K562 (cell line): ENCODE data around the gene TMEM131. TPM values are rescaled to one million over a fixed set of nuclear protein-coding genes. Genes with fewer than 3 reads are reported as not detected.

Source experiments
- BACH1 ChIP-seq: fragments of 200-800 bp; sonication (Bioruptor generic); IDR thresholded peaks from 2 replicates; pipeline ENCODE4 v1.6.1; 2016; ENCODE audit warnings: missing genetic modification characterization, missing compliant biosample characterization
- CBX8 ChIP-seq: fragments of 200-600 bp; sonication (generic); IDR thresholded peaks from 2 replicates; pipeline ENCODE4 v1.6.1; 2012; ENCODE audit warnings: borderline replicate concordance, mixed run types, low read depth, mild to moderate bottlenecking, moderate library complexity, mixed read lengths, low read length, control low read depth, inconsistent platforms; ENCODE audit not compliant: poor library complexity, severe bottlenecking; ENCODE audit errors: extremely low read depth
- KDM1A ChIP-seq, 2 experiments: fragments of 450-650 bp; IDR thresholded peaks; 2 replicates each; pipeline ENCODE4 v1.6.1; 2016; ENCODE audit warnings: mild to moderate bottlenecking in 2 of 2
- LEF1 ChIP-seq: fragments of 450-650 bp; IDR thresholded peaks from 2 replicates; pipeline ENCODE4 v1.6.1; 2016; ENCODE audit warnings: mild to moderate bottlenecking
- MIER1 ChIP-seq: fragments of 450-650 bp; IDR thresholded peaks from 2 replicates; pipeline ENCODE4 v1.6.1; 2016; ENCODE audit warnings: antibody characterized with exemption, mild to moderate bottlenecking, low read depth
- RAD51 ChIP-seq: fragments of 450-650 bp; IDR thresholded peaks from 2 replicates; pipeline ENCODE4 v1.7.1; 2016; ENCODE audit warnings: low read depth, mild to moderate bottlenecking, borderline replicate concordance
- TAF9B ChIP-seq: fragments of 450-650 bp; IDR thresholded peaks from 2 replicates; pipeline ENCODE4 v1.6.1; 2018; ENCODE audit warnings: mild to moderate bottlenecking; ENCODE audit not compliant: partially characterized antibody
- TBP ChIP-seq: optimal IDR thresholded peaks from 2 replicates; pipeline ENCODE3; 2011; ENCODE audit warnings: low read depth, low read length, improper control_type of control experiment
- WHSC1 ChIP-seq: IDR thresholded peaks from one replicate; pipeline ENCODE4 v1.6.1; 2012; ENCODE audit warnings: low read length, control low read depth, inconsistent platforms
- ZKSCAN3 ChIP-seq: fragments of 250-450 bp; sonication (Bioruptor Pico); IDR thresholded peaks from 2 replicates; pipeline ENCODE4 v1.4.0; 2020
- ZNF263 ChIP-seq: sonication (generic); formaldehyde crosslinking; IDR thresholded peaks from 2 replicates; pipeline ENCODE4 v1.8.0; 2022; ENCODE audit warnings: mild to moderate bottlenecking, missing genetic modification reagents, borderline replicate concordance
- ZNF280B ChIP-seq: fragments of 250-450 bp; sonication (Bioruptor Pico); IDR thresholded peaks from 2 replicates; pipeline ENCODE4 v1.5.1; 2021; ENCODE audit warnings: mild to moderate bottlenecking
- ZNF740 ChIP-seq, 3 experiments: fragments of 200-800 bp in 1 of 3; sonication (Bioruptor generic) in 1 of 3; sonication (generic) in 1 of 3; formaldehyde crosslinking in 1 of 3; IDR thresholded peaks; 2 replicates each; pipeline versions ENCODE4 v1.6.1 to v1.8.0; 2016 to 2022; ENCODE audit warnings: mild to moderate bottlenecking in 2 of 3, missing compliant biosample characterization in 2 of 3, missing genetic modification characterization in 2 of 3, missing genetic modification reagents in 1 of 3
- polyA plus RNA-seq, 8 experiments: library from polyadenylated mRNA; depleted of rRNA in 4 of 8; stranded (reverse) in 5 of 8; unstranded in 3 of 8; fragments of >200 nt; fragmentation: Nextera tagmentation in 2 of 8; fragmentation: Illumina TruSeq in 1 of 8; extraction: Ambion mirVana in 2 of 8; extraction: Trizol in 1 of 8; gene quantifications; 2 replicates each; pipeline versions ENCODE4 v1.2.1 to v1.2.3, GENCODE V29; 2011 to 2014; ENCODE audit warnings: inconsistent platforms in 1 of 8, missing spikeins in 1 of 8
- total RNA-seq, 7 experiments: library from RNA; depleted of rRNA in 6 of 7; stranded (reverse); fragments of >200 nt in 6 of 7; fragmentation: Illumina TruSeq in 2 of 7; extraction: Trizol in 2 of 7; gene quantifications; 2 replicates each; pipeline versions ENCODE4 v1.2.1 to v1.2.3, GENCODE V29; 2011 to 2021; ENCODE audit warnings: low replicate concordance in 1 of 7
- TF ChIP-seq, protein P1 (sequence below): fragments of 450-650 bp; IDR thresholded peaks from 2 replicates; pipeline ENCODE4 v1.6.1; 2018; ENCODE audit not compliant: partially characterized antibody
- TF ChIP-seq, protein P2 (sequence below), 2 experiments: fragments of 450-650 bp in 1 of 2; sonication (generic) in 1 of 2; formaldehyde crosslinking; conservative IDR thresholded peaks; 2 replicates each; pipeline versions ENCODE4 v1.4.0 to v1.8.1; 2020 to 2022; ENCODE audit warnings: mild to moderate bottlenecking in 1 of 2, missing genetic modification reagents in 1 of 2
- TF ChIP-seq, protein P3 (sequence below), 2 experiments: fragments of 450-650 bp in 1 of 2; IDR thresholded peaks; 2 replicates each; pipeline ENCODE4 v1.6.1; 2011 to 2017; ENCODE audit warnings: low read depth in 2 of 2, antibody characterized with exemption in 1 of 2, borderline replicate concordance in 1 of 2, low read length in 1 of 2, mild to moderate bottlenecking in 1 of 2, mixed read lengths in 1 of 2; ENCODE audit not compliant: control insufficient read depth in 1 of 2

TMEM131 gene
- total and polyA plus RNA-seq, 9 of the 15 experiments (the other 6 are each of a cell fraction or from before 2014, with no cell fraction given) = 2.5 to 21.1 (median 12.4) TPM

GRCh38 chr2:97995026-97995733 is 568 bp downstream of the TMEM131 start (continued):
- TF ChIP-seq CBX8 (no peak), TAF9B (no peak), ZNF263 (no peak), RAD51 (no peak), MIER1 (no peak), LEF1 (no peak), WHSC1 (no peak), TBP (no peak), ZNF740 (CRISPR knock-in tag; IDR thresholded peaks at IDR 0.05) (no peak), ZNF740 (tag; IDR thresholded peaks at IDR 0.05) (no peak), ZNF280B (CRISPR knock-in tag) (no peak), ZKSCAN3 (CRISPR knock-in tag) (no peak), KDM1A (IDR thresholded peaks at IDR 0.05) (no peak), BACH1 (tag) (no peak)
- TF ChIP-seq, protein P1, sequence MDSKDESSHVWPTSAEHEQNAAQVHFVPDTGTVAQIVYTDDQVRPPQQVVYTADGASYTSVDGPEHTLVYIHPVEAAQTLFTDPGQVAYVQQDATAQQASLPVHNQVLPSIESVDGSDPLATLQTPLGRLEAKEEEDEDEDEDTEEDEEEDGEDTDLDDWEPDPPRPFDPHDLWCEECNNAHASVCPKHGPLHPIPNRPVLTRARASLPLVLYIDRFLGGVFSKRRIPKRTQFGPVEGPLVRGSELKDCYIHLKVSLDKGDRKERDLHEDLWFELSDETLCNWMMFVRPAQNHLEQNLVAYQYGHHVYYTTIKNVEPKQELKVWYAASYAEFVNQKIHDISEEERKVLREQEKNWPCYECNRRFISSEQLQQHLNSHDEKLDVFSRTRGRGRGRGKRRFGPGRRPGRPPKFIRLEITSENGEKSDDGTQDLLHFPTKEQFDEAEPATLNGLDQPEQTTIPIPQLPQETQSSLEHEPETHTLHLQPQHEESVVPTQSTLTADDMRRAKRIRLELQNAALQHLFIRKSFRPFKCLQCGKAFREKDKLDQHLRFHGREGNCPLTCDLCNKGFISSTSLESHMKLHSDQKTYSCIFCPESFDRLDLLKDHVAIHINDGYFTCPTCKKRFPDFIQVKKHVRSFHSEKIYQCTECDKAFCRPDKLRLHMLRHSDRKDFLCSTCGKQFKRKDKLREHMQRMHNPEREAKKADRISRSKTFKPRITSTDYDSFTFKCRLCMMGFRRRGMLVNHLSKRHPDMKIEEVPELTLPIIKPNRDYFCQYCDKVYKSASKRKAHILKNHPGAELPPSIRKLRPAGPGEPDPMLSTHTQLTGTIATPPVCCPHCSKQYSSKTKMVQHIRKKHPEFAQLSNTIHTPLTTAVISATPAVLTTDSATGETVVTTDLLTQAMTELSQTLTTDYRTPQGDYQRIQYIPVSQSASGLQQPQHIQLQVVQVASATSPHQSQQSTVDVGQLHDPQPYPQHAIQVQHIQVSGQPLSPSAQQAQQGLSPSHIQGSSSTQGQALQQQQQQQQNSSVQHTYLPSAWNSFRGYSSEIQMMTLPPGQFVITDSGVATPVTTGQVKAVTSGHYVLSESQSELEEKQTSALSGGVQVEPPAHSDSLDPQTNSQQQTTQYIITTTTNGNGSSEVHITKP = no peak
- TF ChIP-seq, protein P2, sequence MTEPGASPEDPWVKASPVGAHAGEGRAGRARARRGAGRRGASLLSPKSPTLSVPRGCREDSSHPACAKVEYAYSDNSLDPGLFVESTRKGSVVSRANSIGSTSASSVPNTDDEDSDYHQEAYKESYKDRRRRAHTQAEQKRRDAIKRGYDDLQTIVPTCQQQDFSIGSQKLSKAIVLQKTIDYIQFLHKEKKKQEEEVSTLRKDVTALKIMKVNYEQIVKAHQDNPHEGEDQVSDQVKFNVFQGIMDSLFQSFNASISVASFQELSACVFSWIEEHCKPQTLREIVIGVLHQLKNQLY (CRISPR knock-in tag; conservative IDR thresholded peaks at IDR 0.05) = no peak
- TF ChIP-seq, protein P3, sequence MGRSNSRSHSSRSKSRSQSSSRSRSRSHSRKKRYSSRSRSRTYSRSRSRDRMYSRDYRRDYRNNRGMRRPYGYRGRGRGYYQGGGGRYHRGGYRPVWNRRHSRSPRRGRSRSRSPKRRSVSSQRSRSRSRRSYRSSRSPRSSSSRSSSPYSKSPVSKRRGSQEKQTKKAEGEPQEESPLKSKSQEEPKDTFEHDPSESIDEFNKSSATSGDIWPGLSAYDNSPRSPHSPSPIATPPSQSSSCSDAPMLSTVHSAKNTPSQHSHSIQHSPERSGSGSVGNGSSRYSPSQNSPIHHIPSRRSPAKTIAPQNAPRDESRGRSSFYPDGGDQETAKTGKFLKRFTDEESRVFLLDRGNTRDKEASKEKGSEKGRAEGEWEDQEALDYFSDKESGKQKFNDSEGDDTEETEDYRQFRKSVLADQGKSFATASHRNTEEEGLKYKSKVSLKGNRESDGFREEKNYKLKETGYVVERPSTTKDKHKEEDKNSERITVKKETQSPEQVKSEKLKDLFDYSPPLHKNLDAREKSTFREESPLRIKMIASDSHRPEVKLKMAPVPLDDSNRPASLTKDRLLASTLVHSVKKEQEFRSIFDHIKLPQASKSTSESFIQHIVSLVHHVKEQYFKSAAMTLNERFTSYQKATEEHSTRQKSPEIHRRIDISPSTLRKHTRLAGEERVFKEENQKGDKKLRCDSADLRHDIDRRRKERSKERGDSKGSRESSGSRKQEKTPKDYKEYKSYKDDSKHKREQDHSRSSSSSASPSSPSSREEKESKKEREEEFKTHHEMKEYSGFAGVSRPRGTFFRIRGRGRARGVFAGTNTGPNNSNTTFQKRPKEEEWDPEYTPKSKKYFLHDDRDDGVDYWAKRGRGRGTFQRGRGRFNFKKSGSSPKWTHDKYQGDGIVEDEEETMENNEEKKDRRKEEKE (IDR thresholded peaks at IDR 0.05; ENCODE audit: borderline replicate concordance in 1 of 2, control insufficient read depth in 1 of 2, low read depth in 2 of 2, low read length in 1 of 2) = no peak
